HepG2 (cell line): ENCODE results near the gene RAPGEF5. TPM values are rescaled to one million over a fixed set of nuclear protein-coding genes. Genes with fewer than 3 reads are reported as not detected.

Experiments
- ATAC-seq: fragments of 200-7000 bp; cut with Tn5 transposase; 3 replicates; pipeline ENCODE4 v1.9.1; 2020; ENCODE audit warnings: mild to moderate bottlenecking, moderate library complexity
- BruUV-seq: library from RNA; stranded (reverse); fragments of 400-500 nt; replicated peaks from 2 replicates; lab custom pipeline; 2021; lab: Mats Ljungman, UMichigan
- CTCF ChIA-PET: fragments of 300-600 bp; formaldehyde crosslinking; extraction: SDS; loops from one replicate; lab custom pipeline; 2021; ENCODE audit warnings: low total read pairs, inconsistent platforms, low intra/inter-chr PET ratio; lab: Yijun Ruan, JAX
- POLR2A ChIA-PET: fragments of 350-600 bp; sonication (Branson Sonifier 250); formaldehyde crosslinking; loops from one replicate; lab custom pipeline; 2020; ENCODE audit warnings: antibody characterized with exemption, inconsistent platforms; lab: Yijun Ruan, JAX
- DNase-seq: peaks from one replicate; pipeline ENCODE4 v3.0.0-alpha.2; 2015; ENCODE audit warnings: low spot score
- FAIRE-seq: peaks from 3 replicates; lab custom pipeline; 2011; peaks lifted over from hg19 to GRCh38; lab: Jason Lieb, UNC
- H2AFZ ChIP-seq: one replicate; pipeline ENCODE4 v1.6.1; 2011; ENCODE audit warnings: low read length, inconsistent platforms
- H3K27ac ChIP-seq: fragments of 300-600 bp; 3 replicates; pipeline ENCODE4 v1.8.0; 2011; ENCODE audit warnings: mixed run types, mild to moderate bottlenecking, mixed read lengths, low read length, inconsistent platforms; ENCODE audit not compliant: insufficient read depth; ENCODE audit errors: extremely low read length
- H3K27me3 ChIP-seq, 2 experiments: fragments of 200-600 bp in 1 of 2; 2 replicates in 1 of 2; 3 replicates in 1 of 2; pipeline versions ENCODE4 v1.6.0 to v1.8.0; 2011; ENCODE audit warnings: low read length in 2 of 2, mild to moderate bottlenecking in 2 of 2, moderate library complexity in 2 of 2, inconsistent platforms in 1 of 2; ENCODE audit not compliant: insufficient read depth in 2 of 2, control insufficient read depth in 1 of 2
- H3K36me3 ChIP-seq, 2 experiments: fragments of 200-600 bp in 1 of 2; replicated peaks in 1 of 2; 2 replicates in 1 of 2; 3 replicates in 1 of 2; pipeline versions ENCODE4 v1.5.1 to v1.8.0; 2011; ENCODE audit warnings: low read length in 2 of 2, inconsistent platforms in 1 of 2; ENCODE audit not compliant: insufficient read depth in 2 of 2, control insufficient read depth in 1 of 2
- H3K4me1 ChIP-seq: 2 replicates; pipeline ENCODE4 v1.5.1; 2012; ENCODE audit warnings: low read length, inconsistent platforms; ENCODE audit not compliant: insufficient read depth
- H3K4me2 ChIP-seq: 2 replicates; pipeline ENCODE4 v1.6.0; 2011; ENCODE audit warnings: low read depth, low read length, inconsistent platforms
- H3K4me3 ChIP-seq, 3 experiments: fragments of 200-600 bp in 1 of 3; sonication (generic), shearing (Covaris generic) in 1 of 3; replicated peaks in 1 of 3; 2 replicates each; pipeline ENCODE4 v1.5.1; 2011 to 2016; ENCODE audit warnings: low read length in 3 of 3, inconsistent platforms in 2 of 3, low read depth in 2 of 3, mild to moderate bottlenecking in 2 of 3, control low read depth in 1 of 3, mixed read lengths in 1 of 3; ENCODE audit not compliant: insufficient read depth in 1 of 3
- H3K79me2 ChIP-seq: one replicate; pipeline ENCODE4 v1.6.1; 2011; ENCODE audit warnings: low read length, inconsistent platforms; ENCODE audit not compliant: insufficient read depth
- H3K9ac ChIP-seq: 2 replicates; pipeline ENCODE4 v1.6.0; 2011; ENCODE audit warnings: mild to moderate bottlenecking, low read depth, low read length, inconsistent platforms; ENCODE audit not compliant: insufficient read depth
- H3K9me3 ChIP-seq: 2 replicates; pipeline ENCODE4 v1.5.1; 2012; ENCODE audit warnings: mild to moderate bottlenecking, low read length
- H4K20me1 ChIP-seq: 2 replicates; pipeline ENCODE4 v1.6.0; 2011; ENCODE audit warnings: inconsistent platforms, mild to moderate bottlenecking, low read length, moderate library complexity; ENCODE audit not compliant: insufficient read depth
- CENPT ChIP-seq: sonication (generic); formaldehyde crosslinking; IDR thresholded peaks from 2 replicates; pipeline ENCODE4 v1.8.0; 2022; ENCODE audit warnings: low read depth, mild to moderate bottlenecking, moderate library complexity, missing genetic modification reagents
- FOXK1 ChIP-seq: sonication (generic); formaldehyde crosslinking; IDR thresholded peaks from 2 replicates; pipeline ENCODE4 v1.4.0; 2020; ENCODE audit warnings: low read depth, missing genetic modification reagents, borderline replicate concordance
- HNRNPL ChIP-seq: fragments of 200-400 bp; formaldehyde crosslinking; IDR thresholded peaks from 2 replicates; pipeline ENCODE4 v1.6.1; 2017; ENCODE audit warnings: mild to moderate bottlenecking, low read depth, low read length
- HOXD1 ChIP-seq: sonication (generic); formaldehyde crosslinking; IDR thresholded peaks from 2 replicates; pipeline ENCODE4 v1.5.0; 2020; ENCODE audit warnings: missing genetic modification reagents
- IKZF1 ChIP-seq: fragments of 450-650 bp; IDR thresholded peaks from 2 replicates; pipeline ENCODE4 v1.7.1; 2016
- PAWR ChIP-seq: sonication (generic); formaldehyde crosslinking; IDR thresholded peaks from 2 replicates; pipeline ENCODE4 v1.4.0; 2020; ENCODE audit warnings: missing genetic modification reagents, mild to moderate bottlenecking, borderline replicate concordance
- RFX1 ChIP-seq: fragments of 450-650 bp; IDR thresholded peaks from 2 replicates; pipeline ENCODE4 v1.6.1; 2017
- TEAD2 ChIP-seq: sonication (generic); formaldehyde crosslinking; IDR thresholded peaks from 2 replicates; pipeline ENCODE4 v1.9.0; 2021; ENCODE audit warnings: missing genetic modification reagents
- TFDP2 ChIP-seq: sonication (generic); formaldehyde crosslinking; IDR thresholded peaks from 2 replicates; pipeline ENCODE4 v1.4.0; 2020; ENCODE audit warnings: missing genetic modification reagents
- THAP11 ChIP-seq: IDR thresholded peaks from 2 replicates; pipeline ENCODE4 v1.6.1; 2016; ENCODE audit warnings: missing biosample characterization, missing genetic modification reagents
- ZBTB26 ChIP-seq: IDR thresholded peaks from 2 replicates; pipeline ENCODE4 v1.6.1; 2016; ENCODE audit warnings: missing compliant biosample characterization, missing genetic modification reagents, borderline replicate concordance
- ZNF549 ChIP-seq: sonication (generic); formaldehyde crosslinking; IDR thresholded peaks from 2 replicates; pipeline ENCODE4 v1.5.0; 2020; ENCODE audit warnings: missing genetic modification reagents
- ZNF83 ChIP-seq: sonication (generic); formaldehyde crosslinking; IDR thresholded peaks from 2 replicates; pipeline ENCODE4 v1.4.0; 2020; ENCODE audit warnings: missing genetic modification reagents, mild to moderate bottlenecking, borderline replicate concordance
- WGBS: methylation state at CpG from one replicate; pipeline ENCODE4 v1.1.6; 2017; ENCODE audit warnings: low lambda C conversion rate; 5-methylcytosine and 5-hydroxymethylcytosine counted together
- in situ Hi-C: cut with HindIII; loops from 2 replicates; pipeline ENCODE4 v1.10.0; 2017; ENCODE audit warnings: low pct_unique_long_range_greater_than_20kb; ENCODE audit not compliant: extremely low pct_ligation_motif_present
- intact Hi-C: fragments of 100-400 bp; cut with micrococcal nuclease; formaldehyde crosslinking; loops from one replicate; pipeline ENCODE4 v1.10.0; 2022; ENCODE audit not compliant: unreplicated experiment
- polyA plus RNA-seq, 8 experiments: library from polyadenylated mRNA; depleted of rRNA in 3 of 8; stranded (reverse) in 7 of 8; unstranded in 1 of 8; fragments of >200 nt; fragmentation: Illumina TruSeq in 4 of 8; extraction: Trizol in 4 of 8; gene quantifications; 2 replicates each; pipeline versions ENCODE4 v1.2.1 to v1.2.3, GENCODE V29; 2011 to 2016; ENCODE audit warnings: low read depth in 4 of 8, missing spikeins in 1 of 8, mixed read lengths in 1 of 8; ENCODE audit not compliant: insufficient read depth in 1 of 8
- total RNA-seq, 5 experiments: library from RNA; depleted of rRNA; stranded (reverse); fragments of >200 nt; fragmentation: Illumina TruSeq; extraction: Trizol; gene quantifications; 2 replicates each; pipeline ENCODE4 v1.2.3, GENCODE V29; 2016; ENCODE audit warnings: low read depth in 1 of 5
- TF ChIP-seq, protein P1 (sequence below): sonication (generic); formaldehyde crosslinking; IDR thresholded peaks from 2 replicates; pipeline ENCODE4 v1.8.0; 2022; ENCODE audit warnings: mild to moderate bottlenecking, missing genetic modification reagents; ENCODE audit not compliant: insufficient replicate concordance
- TF ChIP-seq, protein P2 (sequence below): sonication (generic); formaldehyde crosslinking; IDR thresholded peaks from 2 replicates; pipeline ENCODE4 v1.4.0; 2020; ENCODE audit warnings: missing genetic modification reagents

RAPGEF5 gene
- total and polyA plus RNA-seq, 2 of the 13 experiments (the other 11 are each of a cell fraction or from before 2014, with no cell fraction given) = 17.1 to 23.4 TPM

GRCh38 chr7:22182149-22182548 is 174.8 kb downstream of the RAPGEF5 start:
- CTCF ChIA-PET = no interaction called here
- no peaks in the 10 kb centered on the region for H3K27me3 ChIP-seq
- POLR2A ChIA-PET = no interaction called here
- BruUV-seq = no TSS peak
- no peak overlapping the region for H2AFZ ChIP-seq
- no peak overlapping the region for H3K4me3 ChIP-seq
- H3K4me2 ChIP-seq = no peak overlapping the region
- no peak for TF ChIP-seq TFDP2 (CRISPR knock-in tag)
- no peak for TF ChIP-seq PAWR (CRISPR knock-in tag)
- no peak for TF ChIP-seq THAP11 (CRISPR knock-in tag)
- TF ChIP-seq ZNF83 (CRISPR knock-in tag) = no peak
- TF ChIP-seq, protein P1, sequence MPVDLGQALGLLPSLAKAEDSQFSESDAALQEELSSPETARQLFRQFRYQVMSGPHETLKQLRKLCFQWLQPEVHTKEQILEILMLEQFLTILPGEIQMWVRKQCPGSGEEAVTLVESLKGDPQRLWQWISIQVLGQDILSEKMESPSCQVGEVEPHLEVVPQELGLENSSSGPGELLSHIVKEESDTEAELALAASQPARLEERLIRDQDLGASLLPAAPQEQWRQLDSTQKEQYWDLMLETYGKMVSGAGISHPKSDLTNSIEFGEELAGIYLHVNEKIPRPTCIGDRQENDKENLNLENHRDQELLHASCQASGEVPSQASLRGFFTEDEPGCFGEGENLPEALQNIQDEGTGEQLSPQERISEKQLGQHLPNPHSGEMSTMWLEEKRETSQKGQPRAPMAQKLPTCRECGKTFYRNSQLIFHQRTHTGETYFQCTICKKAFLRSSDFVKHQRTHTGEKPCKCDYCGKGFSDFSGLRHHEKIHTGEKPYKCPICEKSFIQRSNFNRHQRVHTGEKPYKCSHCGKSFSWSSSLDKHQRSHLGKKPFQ (CRISPR knock-in tag) = no peak
- TF ChIP-seq FOXK1 (CRISPR knock-in tag) = no peak
- TF ChIP-seq HOXD1 (CRISPR knock-in tag) = no peak
- no peak for TF ChIP-seq CENPT (CRISPR knock-in tag)
- no peak for TF ChIP-seq HNRNPL
- TF ChIP-seq IKZF1 = no peak
- TF ChIP-seq ZBTB26 (CRISPR knock-in tag) = no peak
- TF ChIP-seq RFX1 = no peak
- no peak for TF ChIP-seq ZNF549 (CRISPR knock-in tag)
- TF ChIP-seq, protein P2, sequence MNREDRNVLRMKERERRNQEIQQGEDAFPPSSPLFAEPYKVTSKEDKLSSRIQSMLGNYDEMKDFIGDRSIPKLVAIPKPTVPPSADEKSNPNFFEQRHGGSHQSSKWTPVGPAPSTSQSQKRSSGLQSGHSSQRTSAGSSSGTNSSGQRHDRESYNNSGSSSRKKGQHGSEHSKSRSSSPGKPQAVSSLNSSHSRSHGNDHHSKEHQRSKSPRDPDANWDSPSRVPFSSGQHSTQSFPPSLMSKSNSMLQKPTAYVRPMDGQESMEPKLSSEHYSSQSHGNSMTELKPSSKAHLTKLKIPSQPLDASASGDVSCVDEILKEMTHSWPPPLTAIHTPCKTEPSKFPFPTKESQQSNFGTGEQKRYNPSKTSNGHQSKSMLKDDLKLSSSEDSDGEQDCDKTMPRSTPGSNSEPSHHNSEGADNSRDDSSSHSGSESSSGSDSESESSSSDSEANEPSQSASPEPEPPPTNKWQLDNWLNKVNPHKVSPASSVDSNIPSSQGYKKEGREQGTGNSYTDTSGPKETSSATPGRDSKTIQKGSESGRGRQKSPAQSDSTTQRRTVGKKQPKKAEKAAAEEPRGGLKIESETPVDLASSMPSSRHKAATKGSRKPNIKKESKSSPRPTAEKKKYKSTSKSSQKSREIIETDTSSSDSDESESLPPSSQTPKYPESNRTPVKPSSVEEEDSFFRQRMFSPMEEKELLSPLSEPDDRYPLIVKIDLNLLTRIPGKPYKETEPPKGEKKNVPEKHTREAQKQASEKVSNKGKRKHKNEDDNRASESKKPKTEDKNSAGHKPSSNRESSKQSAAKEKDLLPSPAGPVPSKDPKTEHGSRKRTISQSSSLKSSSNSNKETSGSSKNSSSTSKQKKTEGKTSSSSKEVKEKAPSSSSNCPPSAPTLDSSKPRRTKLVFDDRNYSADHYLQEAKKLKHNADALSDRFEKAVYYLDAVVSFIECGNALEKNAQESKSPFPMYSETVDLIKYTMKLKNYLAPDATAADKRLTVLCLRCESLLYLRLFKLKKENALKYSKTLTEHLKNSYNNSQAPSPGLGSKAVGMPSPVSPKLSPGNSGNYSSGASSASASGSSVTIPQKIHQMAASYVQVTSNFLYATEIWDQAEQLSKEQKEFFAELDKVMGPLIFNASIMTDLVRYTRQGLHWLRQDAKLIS (CRISPR knock-in tag) = no peak
- TF ChIP-seq TEAD2 (CRISPR knock-in tag) = no peak
- H3K9ac ChIP-seq = no peak overlapping the region
- H3K4me1 ChIP-seq = no peaks in the 10 kb centered on the region
- ATAC-seq = no peak
- peaks cover 2 to 28% of the 10 kb centered on the region in 2 experiments; a peak in 4 of 5 replicates for H3K36me3 ChIP-seq
- no peak overlapping the region for H3K27ac ChIP-seq
- no peak for FAIRE-seq
- no peaks in the 10 kb centered on the region for H3K9me3 ChIP-seq
- no peaks in the 10 kb centered on the region for H4K20me1 ChIP-seq
- intact Hi-C loops (no loop called here), in situ Hi-C loops (no loop called here)
- no peaks in the 10 kb centered on the region for H3K79me2 ChIP-seq
- no peak for DNase-seq
- WGBS = 92% methylated on average over 4 of the region's 4 CpGs
